Smooth muscle cell of the brain vasculature (primary cell): Measurements from ENCODE around the gene GLCCI1.
A peak's percentile ranks its signal among the peaks of the same experiment; 100 is the strongest.
"Not testable (repeated sequence)": the region's sequence is repeated elsewhere in the genome, so short reads cannot be mapped to it uniquely, and the experiment has no call there.

Experiments
- DNase-seq: peaks from one replicate; pipeline ENCODE4 v3.0.0-alpha.2; 2012; ENCODE audit warnings: low read depth, low spot score

GLCCI1 gene

GRCh38 chr7:7989616-7990440, 21.2 kb downstream of the GLCCI1 start:
- no peak for DNase-seq

GRCh38 chr7:7990441-7990761, 21.8 kb downstream of the GLCCI1 start:
- DNase-seq = no peak

- DNase-seq = no peak
Measured at GRCh38 chr7:7992506-7992905, 23.9 kb downstream of the GLCCI1 start.

DNA sequence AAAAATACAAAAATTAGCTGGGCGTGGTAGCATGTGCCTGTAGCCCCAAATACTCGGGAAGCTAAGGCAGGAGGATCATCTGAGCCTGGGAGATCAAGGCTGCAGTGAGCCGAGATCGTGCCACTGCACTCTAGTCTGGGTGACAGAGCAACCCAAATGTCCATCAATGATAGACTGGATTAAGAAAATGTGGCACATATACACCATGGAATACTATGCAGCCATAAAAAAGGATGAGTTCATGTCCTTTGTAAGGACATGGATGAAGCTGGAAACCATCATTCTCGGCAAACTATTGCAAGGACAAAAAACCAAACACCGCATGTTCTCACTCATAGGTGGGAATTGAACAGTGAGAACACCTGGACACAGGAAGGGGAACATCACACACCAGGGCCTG, 26.8 kb downstream of the GLCCI1 start:
- not testable (repeated sequence) for DNase-seq

- no peak for DNase-seq
Measured at GRCh38 chr7:7996568-7996967, 28.0 kb downstream of the GLCCI1 start.

- DNase-seq = no peak
Measured at GRCh38 chr7:8000315-8000941, 31.8 kb downstream of the GLCCI1 start.

- DNase-seq = no peak
Measured at GRCh38 chr7:8003077-8003476, 34.5 kb downstream of the GLCCI1 start.

DNA sequence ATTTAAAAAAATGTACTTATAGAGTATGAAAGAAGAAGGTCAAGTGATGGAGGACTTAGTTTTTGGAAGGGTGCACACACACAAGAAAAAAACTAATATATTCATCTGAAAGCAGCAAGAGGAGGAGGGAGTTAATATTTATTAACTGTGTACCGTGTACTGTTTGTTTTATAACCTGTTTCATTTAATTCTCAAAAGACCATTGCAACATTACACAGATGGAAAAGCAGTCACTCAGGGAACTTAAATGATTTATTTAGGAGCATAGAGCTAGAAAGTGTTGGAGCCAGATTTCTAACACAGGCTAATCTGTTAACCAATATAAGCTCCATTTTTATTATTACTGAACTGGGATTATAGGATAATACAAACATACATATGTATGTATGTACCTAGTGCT, 36.7 kb downstream of the GLCCI1 start:
- DNase-seq = no peak

DNA sequence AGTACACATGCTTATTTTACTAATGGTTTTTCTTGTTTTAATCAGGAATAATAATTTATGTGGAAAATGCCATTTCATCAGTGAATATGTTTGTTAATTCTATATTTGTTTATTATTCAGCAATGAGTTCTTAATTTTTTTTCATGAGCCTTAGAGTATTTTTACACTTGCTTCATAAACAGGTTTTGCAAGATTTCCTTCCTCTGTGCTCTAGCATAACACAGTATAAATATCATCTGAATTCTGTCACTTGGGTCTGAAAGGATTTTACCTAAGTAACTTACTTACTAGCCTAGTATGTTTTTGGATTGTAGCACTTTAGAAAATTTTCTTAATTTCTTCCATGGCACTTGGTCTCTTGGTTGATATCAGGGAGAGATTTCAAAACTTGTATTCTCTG, 45.8 kb downstream of the GLCCI1 start:
- no peak for DNase-seq

- DNase-seq = no peak
Measured at GRCh38 chr7:8015100-8015745, 46.6 kb downstream of the GLCCI1 start.

DNA sequence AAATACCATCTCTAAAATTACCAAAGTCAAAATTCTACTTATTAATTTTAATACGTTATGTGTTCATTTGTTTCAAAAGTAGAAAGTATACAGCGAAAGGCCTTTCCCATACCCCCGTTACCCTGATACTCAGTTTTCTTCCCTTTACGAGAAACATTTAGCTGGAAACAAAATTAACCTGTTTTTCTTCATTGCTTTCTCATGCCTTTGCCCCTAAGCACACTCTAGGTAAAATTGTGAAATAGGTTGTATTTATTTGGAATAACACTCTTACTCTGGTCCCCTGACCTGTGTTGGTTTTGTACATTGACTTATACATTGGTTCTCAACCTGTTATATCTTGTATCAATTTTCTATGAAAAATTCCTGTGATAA, 47.1 kb downstream of the GLCCI1 start:
- no peak for DNase-seq

DNA sequence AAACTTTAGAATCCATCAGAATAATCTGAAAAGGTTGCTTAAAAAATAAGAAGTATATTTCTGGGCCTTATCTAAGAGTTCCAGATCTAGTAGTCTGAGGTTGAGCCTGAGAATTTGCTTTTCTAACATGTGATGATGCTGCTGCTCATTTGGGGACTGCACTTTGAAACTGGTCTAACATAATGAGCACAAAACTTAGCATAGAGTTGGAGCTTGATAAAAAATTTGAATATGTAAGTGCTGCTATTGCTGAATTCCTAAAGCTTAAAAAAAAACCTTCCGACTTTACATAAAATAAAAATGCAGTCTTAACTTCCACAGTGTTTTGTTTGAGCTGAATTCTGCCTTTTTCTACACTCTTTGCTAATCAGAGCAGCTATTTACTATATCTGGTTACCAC, 48.8 kb downstream of the GLCCI1 start:
- no peak for DNase-seq

GRCh38 chr7:8018961-8019360, 50.4 kb downstream of the GLCCI1 start:
- DNase-seq = no peak

- DNase-seq = no peak
Measured at GRCh38 chr7:8022628-8023027, 54.0 kb downstream of the GLCCI1 start.

- no peak for DNase-seq
Measured at GRCh38 chr7:8035192-8035591, 66.6 kb downstream of the GLCCI1 start.

DNA sequence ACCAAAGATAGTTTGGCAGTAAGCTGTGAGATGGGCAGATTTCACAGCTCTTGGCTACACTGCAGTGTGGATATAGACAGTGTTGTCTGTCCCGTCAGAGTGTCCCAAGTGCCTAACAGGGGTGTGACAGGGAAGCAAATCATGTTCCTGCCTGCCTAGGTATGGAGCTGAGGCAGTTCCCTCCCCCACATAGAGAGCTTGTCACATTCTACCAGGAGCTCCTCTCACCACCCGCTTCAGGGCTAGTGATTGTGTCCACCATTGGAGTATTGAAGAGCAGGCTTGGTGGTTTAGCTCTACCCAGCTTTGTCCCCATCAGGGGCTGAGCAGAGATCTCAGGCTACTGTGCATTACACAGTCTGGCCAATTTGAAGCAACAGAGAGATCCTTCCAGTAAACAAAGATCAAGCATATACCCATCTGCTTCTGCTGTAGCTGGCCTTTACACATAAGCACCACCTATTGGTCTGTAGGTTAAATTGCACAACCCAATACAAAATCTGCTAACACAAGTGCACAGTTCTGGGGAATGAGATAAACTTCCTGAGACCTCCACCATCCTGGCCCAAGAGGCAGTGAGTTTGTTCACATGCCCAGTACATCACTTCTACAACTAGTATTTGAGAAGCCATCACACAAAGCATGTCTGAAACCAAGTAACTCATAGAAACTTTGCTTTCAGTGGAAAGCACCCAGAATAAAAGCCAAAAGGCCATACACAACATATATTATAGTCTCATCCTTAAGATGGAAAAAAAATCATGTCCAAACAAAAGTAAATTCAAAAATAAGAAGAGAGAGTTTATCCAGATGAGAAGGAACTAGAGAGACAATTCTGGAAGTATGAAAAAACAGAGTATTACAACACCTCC, 67.3 kb downstream of the GLCCI1 start:
- DNase-seq = peak; percentile 4

GRCh38 chr7:8037151-8037550, 68.6 kb downstream of the GLCCI1 start:
- no peak for DNase-seq

DNA sequence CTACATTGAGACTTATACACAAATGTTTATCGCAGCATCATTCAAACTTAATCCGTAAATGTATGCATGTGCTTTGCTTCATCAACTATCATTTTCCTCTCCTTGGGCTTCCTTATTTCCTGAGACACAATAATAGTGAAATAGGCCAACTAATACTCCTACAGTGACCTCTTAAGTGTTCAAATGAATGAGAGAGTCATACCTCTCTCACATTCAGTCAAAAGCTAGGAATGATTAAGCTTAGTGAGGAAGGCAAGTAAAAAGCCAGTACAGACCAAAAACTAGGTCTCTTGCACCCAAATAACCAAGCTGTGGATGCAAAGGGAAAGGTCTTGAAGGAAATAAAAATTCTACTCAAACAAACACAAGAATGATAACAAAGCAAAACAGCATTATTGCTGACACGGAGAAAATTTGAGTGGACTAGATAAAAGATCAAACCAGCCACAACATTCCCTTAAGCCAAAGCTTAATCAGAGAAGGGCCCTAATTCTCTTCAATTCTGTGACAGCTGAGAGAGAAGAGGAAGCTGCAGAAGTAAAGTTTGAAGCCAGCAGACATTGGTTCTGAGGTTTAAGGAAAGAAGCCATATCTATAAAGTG, 72.3 kb downstream of the GLCCI1 start:
- DNase-seq = no peak

DNA sequence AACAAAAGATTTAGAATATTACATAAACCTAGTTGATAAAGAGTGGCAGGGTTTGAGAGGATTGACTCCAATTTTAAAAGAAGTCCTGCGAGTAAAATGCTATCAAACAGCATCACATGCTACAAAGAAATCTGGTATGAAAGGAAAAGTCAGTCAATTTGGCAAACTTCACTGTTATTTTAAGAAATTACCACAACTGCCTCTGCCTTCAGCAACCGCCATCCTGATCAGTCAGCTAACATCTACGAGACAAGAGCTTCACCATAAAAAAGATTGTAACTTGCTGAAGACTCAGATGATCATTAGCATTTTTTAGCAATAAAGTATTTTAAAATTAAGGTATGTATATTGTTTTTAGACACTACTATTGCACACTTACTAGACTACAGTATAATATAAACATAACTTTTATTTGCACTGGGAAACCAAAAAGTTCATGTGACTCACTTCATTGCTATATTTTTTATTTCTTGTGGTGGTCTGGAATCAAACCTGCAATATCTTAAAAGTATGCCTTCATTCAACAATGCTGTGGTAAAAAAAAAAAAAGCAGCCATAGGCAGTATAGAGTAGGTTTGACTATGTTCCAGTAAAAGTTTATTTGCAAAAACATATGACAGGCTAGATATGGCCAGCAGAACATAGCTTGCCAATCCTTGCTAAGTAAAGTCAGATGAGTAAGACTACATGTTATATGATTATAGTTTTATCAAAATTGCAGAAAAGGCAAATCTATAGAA, 74.4 kb downstream of the GLCCI1 start:
- no peak for DNase-seq

- no peak for DNase-seq
Measured at GRCh38 chr7:8044761-8045430, 76.3 kb downstream of the GLCCI1 start.
